ENCODE data around the gene IFNAR1. TPM values are rescaled to one million over a fixed set of nuclear protein-coding genes. Genes with fewer than 3 reads are reported as not detected.

Gene IFNAR1
- polyA plus RNA-seq, 1 donor from 2014 or later = 15.5 TPM

- Histone ChIP-seq H3K4me2 (ENCODE audit: low read length) (no peak overlapping the region), H3K9me3 (ENCODE audit: low read length) (peaks cover 10% of the 10 kb centered on the region), H4K20me1 (ENCODE audit: insufficient read depth) (no peaks in the 10 kb centered on the region), H3K27ac (ENCODE audit: low read length) (no peak overlapping the region), H3K27me3 (ENCODE audit: insufficient read depth, low read depth, low read length) (no peaks in the 10 kb centered on the region), H3K9me2 (ENCODE audit: insufficient read depth, low read length) (no peaks in the 10 kb centered on the region), H2AFZ (ENCODE audit: low read depth, low read length) (no peak overlapping the region), H3K4me3 (ENCODE audit: low read length) (no peak overlapping the region), H3K79me2 (replicated peaks; ENCODE audit: insufficient read depth, low read length) (peaks cover 27% of the 10 kb centered on the region), H3F3A (ENCODE audit: insufficient read depth, low read length, poor library complexity, severe bottlenecking) (no peaks in the 10 kb centered on the region), H3K9ac (ENCODE audit: low read length) (no peak overlapping the region), H3K36me3 (ENCODE audit: insufficient read depth, low read length) (no peaks in the 10 kb centered on the region)
- no peak for TF ChIP-seq EZH2 (IDR thresholded peaks at IDR 0.05; ENCODE audit: borderline replicate concordance, insufficient read depth, low read length, poor library complexity, severe bottlenecking)
- TF ChIP-seq EP300 (conservative IDR thresholded peaks at IDR 0.05; ENCODE audit: poor library complexity, severe bottlenecking) = no peak
- TF ChIP-seq SMC3 (conservative IDR thresholded peaks at IDR 0.05; ENCODE audit: poor library complexity) = no peak
- no peak for TF ChIP-seq REST (IDR thresholded peaks at IDR 0.05; ENCODE audit: borderline replicate concordance)
These were observed 9.4 kb downstream of the IFNAR1 start for GRCh38 chr21:33334191-33334590.

- H3K36me3 ChIP-seq (ENCODE audit: insufficient read depth, low read length) = no peaks in the 10 kb centered on the region
- H3K79me2 ChIP-seq (replicated peaks; ENCODE audit: insufficient read depth, low read length) = peaks cover 27% of the 10 kb centered on the region
- H2AFZ ChIP-seq (ENCODE audit: low read depth, low read length) = no peak overlapping the region
- H3K9me2 ChIP-seq (ENCODE audit: insufficient read depth, low read length) = no peaks in the 10 kb centered on the region
- no peak overlapping the region for H3K9ac ChIP-seq (ENCODE audit: low read length)
- H4K20me1 ChIP-seq (ENCODE audit: insufficient read depth) = no peaks in the 10 kb centered on the region
- H3K9me3 ChIP-seq (ENCODE audit: low read length) = peaks cover 10% of the 10 kb centered on the region
- no peak overlapping the region for H3K4me2 ChIP-seq (ENCODE audit: low read length)
- no peak for TF ChIP-seq TAF1 (IDR thresholded peaks at IDR 0.05; ENCODE audit: low read depth)
- TF ChIP-seq SMC3 (conservative IDR thresholded peaks at IDR 0.05; ENCODE audit: poor library complexity) = no peak
- no peak for TF ChIP-seq POLR2AphosphoS5 (IDR thresholded peaks at IDR 0.05)
- no peak for TF ChIP-seq EP300 (conservative IDR thresholded peaks at IDR 0.05; ENCODE audit: poor library complexity, severe bottlenecking)
- no peak for TF ChIP-seq RAD21 (conservative IDR thresholded peaks at IDR 0.05)
- no peak for TF ChIP-seq CTCF (IDR thresholded peaks at IDR 0.05; ENCODE audit: poor library complexity, severe bottlenecking)
- no peak for TF ChIP-seq EZH2 (IDR thresholded peaks at IDR 0.05; ENCODE audit: borderline replicate concordance, insufficient read depth, low read length, poor library complexity, severe bottlenecking)
- TF ChIP-seq MXI1 (conservative IDR thresholded peaks at IDR 0.05; ENCODE audit: poor library complexity, severe bottlenecking) = no peak
- no peak for TF ChIP-seq REST (IDR thresholded peaks at IDR 0.05; ENCODE audit: borderline replicate concordance)
- no peaks in the 10 kb centered on the region for H3F3A ChIP-seq (ENCODE audit: insufficient read depth, low read length, poor library complexity, severe bottlenecking)
- no peak overlapping the region for H3K4me3 ChIP-seq (ENCODE audit: low read length)
- H3K27ac ChIP-seq (ENCODE audit: low read length) = no peak overlapping the region
- no peaks in the 10 kb centered on the region for H3K27me3 ChIP-seq (ENCODE audit: insufficient read depth, low read depth, low read length)
These were observed 10.1 kb downstream of the IFNAR1 start for GRCh38 chr21:33334824-33335223.
